Omental fat pad (tissue), 4 donors: Measurements from ENCODE around the gene CCL14. TPM values are rescaled to one million over a fixed set of nuclear protein-coding genes. Genes with fewer than 3 reads are reported as not detected.

ENCODE experiments used
- ATAC-seq: fragments of 150-250 bp; one replicate; pipeline ENCODE4 v1.9.1; 2016; ENCODE audit warnings: mild to moderate bottlenecking, moderate library complexity; ENCODE audit not compliant: low FRiP score
- DNase-seq: peaks from one replicate; pipeline ENCODE4 v3.0.0-alpha.2; 2019; ENCODE audit warnings: low spot score
- total RNA-seq, 4 donors: library from RNA; depleted of rRNA; stranded (reverse); fragments of >200 nt; gene quantifications; one replicate each; pipeline ENCODE4 v1.1.0, GENCODE V29; 2016
- TF ChIP-seq, protein P1 (sequence below), 3 donors: fragments of 450-650 bp; IDR thresholded peaks; one replicate each; pipeline ENCODE4 v1.5.1; 2016 to 2017; ENCODE audit warnings: antibody characterized with exemption in 3 of 3, mild to moderate bottlenecking in 3 of 3, moderate library complexity in 2 of 3

The CCL14 gene
- 10 to 100 TPM; 29.0 to 83.2 (median 68.7) TPM for total RNA-seq

DNA sequence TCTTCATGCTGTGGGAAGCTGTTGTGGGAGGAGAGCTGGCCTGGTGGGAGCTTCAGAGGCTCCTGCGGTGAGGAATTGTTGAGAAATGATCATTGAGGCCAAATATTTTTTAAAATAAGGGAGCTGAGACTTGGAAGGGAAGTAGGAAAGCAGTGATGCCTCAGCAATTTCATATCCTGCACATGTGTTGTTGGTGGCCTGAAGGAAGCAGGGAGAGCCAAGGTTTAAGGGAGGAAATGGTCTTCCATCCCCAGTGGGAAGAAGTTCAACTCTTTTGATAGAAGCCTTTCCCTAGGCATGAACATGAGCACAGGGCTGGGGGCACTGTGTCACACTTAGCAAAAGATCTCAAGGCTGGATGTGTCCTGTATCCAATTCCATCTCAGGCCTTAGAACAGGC is at the start of gene CCL14:
Gene CCL14 (minus strand): TSS at position 87 of the 400 bp plus-strand sequence. CDS start 80 bp downstream, at position 7.
- DNase-seq (no peak), ATAC-seq (no peak)
- TF ChIP-seq, protein P1, sequence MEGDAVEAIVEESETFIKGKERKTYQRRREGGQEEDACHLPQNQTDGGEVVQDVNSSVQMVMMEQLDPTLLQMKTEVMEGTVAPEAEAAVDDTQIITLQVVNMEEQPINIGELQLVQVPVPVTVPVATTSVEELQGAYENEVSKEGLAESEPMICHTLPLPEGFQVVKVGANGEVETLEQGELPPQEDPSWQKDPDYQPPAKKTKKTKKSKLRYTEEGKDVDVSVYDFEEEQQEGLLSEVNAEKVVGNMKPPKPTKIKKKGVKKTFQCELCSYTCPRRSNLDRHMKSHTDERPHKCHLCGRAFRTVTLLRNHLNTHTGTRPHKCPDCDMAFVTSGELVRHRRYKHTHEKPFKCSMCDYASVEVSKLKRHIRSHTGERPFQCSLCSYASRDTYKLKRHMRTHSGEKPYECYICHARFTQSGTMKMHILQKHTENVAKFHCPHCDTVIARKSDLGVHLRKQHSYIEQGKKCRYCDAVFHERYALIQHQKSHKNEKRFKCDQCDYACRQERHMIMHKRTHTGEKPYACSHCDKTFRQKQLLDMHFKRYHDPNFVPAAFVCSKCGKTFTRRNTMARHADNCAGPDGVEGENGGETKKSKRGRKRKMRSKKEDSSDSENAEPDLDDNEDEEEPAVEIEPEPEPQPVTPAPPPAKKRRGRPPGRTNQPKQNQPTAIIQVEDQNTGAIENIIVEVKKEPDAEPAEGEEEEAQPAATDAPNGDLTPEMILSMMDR (IDR thresholded peaks at IDR 0.05), result no peak

DNA sequence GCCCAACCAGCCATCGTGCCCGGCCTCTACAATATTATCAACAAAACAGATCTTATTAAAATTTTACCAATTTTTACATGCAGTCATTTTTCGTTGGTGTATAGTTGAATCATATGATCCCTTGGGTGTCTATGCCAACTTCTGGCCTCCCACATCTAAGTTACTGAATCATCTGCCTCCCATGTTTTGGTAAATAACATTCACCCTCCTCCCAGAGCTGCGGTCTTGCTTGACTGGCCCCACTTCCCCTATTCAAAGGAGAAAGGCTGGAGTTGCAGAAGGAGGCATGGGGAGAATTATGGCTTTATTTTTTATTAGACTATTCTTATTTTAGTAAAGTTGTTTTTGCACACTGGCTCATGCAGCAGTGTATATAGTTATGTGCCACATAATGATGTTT is 49.7 kb upstream of the CCL14 start:
- TF ChIP-seq, protein P1 (IDR thresholded peaks at IDR 0.05), result no peak
- DNase-seq (no peak), ATAC-seq (no peak)

DNA sequence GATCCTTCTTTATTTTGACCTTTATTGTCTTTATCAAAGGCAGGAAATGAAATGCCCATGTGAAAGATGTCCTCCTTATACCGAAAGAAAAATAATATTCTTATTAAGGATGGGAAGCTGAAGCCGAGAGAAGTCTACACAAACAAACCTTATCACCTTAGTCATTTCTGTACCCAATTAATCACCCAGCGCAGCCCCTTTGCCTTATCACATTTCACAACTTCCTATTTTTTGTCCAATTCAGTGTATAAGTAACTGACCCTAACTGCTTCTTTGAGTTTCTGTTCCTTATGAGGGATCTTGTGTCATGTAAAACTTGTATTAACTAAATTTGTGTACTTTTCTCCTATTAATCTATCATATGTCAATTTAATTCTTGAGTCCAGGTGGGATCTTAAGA is 47.6 kb upstream of the CCL14 start:
- ATAC-seq (no peak), DNase-seq (no peak)
- TF ChIP-seq, protein P1 (IDR thresholded peaks at IDR 0.05), result no peak

DNA sequence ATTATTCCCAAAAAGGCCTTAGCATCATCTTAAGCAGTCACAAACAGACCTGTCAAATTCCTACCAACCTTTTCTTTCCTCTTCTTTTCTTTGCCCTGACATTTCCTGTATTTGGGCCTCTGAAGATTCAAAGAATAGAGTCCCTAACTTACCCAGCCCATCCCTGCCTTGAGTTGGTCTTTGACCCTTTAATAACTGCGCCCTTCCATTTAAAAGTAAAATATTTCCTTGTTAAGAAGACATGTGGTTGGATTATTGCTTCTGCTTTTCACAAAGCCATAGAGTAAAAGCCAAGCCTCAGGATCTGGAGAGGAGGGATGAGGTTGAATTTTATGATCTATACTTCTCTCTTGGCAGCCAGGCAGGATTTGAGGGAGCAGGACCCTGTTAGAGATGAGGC is 44.4 kb upstream of the CCL14 start:
- no peak for ATAC-seq
- TF ChIP-seq, protein P1 (IDR thresholded peaks at IDR 0.05), result no peak
- DNase-seq, result no peak

DNA sequence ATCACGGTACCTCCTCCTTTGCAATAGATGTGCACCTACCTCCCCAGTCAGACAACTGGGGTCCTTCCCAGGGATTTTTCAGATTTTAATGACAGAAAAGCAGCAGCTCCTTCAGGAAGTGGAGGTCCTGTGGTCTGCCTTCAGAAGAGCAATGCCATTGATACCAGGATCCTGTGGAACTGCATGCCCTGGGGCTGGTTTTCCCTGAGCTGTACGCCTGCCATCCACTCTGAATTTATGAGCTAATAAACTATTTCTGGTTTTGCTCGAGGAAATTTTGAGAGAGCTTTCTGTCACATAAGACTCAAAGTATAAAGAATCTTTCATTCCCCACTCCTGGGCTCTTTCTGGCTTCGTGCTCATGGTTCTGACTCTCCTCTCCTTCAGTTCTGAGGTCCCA is 41.2 kb upstream of the CCL14 start:
- DNase-seq (no peak), ATAC-seq (no peak)
- TF ChIP-seq, protein P1 (IDR thresholded peaks at IDR 0.05), result no peak

DNA sequence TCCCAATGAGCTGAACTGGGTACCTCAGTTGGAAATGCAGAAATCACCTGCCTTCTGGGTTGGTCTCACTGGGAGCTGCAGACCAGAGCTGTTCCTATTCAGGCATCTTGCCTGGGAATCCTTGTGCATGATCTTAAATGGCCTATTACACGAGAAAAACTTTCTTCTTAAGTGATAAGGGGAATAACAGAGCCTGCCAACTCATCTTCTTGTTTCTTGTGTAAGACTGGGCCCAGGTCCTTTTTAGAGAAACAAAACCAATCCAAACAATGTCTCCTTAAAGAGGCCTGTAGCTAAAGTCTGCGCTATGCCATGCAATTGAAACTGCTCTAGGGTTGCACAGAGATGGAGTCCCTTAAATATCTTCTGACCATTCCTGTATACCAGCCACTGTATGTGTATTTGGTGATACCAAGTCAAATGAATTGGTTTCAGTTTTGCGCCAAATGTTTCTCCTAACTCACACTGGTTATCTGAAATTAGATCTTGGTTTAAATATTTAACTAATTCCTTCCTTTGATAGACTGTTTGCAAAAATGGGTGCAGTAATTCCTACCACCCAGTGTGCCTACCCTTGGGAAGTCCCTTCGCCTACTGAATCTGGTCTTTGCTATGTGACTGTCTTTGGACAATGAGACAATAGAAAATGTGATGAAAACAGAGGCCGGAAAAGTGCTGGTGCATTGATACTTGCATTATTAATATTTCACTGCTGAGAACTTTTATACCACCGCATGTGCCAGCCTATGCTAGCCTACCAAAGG is 37.8 kb upstream of the CCL14 start:
- no peak for DNase-seq
- no peak for ATAC-seq
- TF ChIP-seq, protein P1 (IDR thresholded peaks at IDR 0.05), result no peak

DNA sequence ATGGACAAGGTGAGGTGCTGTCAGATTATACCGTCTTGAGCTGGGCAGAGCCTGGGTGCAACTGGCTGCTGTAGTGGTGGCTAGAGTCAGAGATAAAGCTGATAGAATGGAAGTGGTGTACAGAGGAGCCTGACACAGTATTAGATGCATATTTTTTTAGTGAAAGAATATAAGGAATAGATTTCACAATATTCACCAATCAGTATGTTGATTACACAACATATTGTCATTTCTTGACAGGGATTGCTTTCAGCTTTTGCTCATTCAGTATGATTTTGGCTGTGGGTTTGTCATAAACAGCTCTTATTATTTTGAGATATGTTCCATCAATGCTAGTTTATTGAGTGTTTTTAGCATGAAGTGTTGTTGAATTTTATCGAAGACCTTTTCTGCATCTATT is 32.9 kb upstream of the CCL14 start:
- ATAC-seq (no peak), DNase-seq (no peak)

More for the DNA sequence above, 32.9 kb upstream of the CCL14 start:
- TF ChIP-seq, protein P1 (IDR thresholded peaks at IDR 0.05), result no peak
